MCF 10A (cell line): Measurements from ENCODE around the gene WT1. TPM values are rescaled to one million over a fixed set of nuclear protein-coding genes. Genes with fewer than 3 reads are reported as not detected.

Source experiments
- BruUV-seq: library from RNA; stranded (reverse); fragments of 400-500 nt; replicated peaks from 2 replicates; lab custom pipeline; 2021; lab: Mats Ljungman, UMichigan
- CTCF ChIA-PET: fragments of 300-600 bp; sonication (Branson Sonifier 250); formaldehyde crosslinking; extraction: SDS; loops from one replicate; lab custom pipeline; 2021; ENCODE audit warnings: antibody characterized with exemption, inconsistent platforms; lab: Yijun Ruan, JAX
- POLR2A ChIA-PET: fragments of 300-600, 350-650 bp; sonication (Branson Sonifier 250); formaldehyde crosslinking; extraction: SDS; loops from one replicate; lab custom pipeline; 2020; ENCODE audit warnings: antibody characterized with exemption, inconsistent platforms; lab: Yijun Ruan, JAX
- DNase-seq: peaks from one replicate; pipeline ENCODE4 v3.0.0-alpha.2; 2018; ENCODE audit not compliant: unreplicated experiment
- H3K27ac Mint-ChIP-seq: one replicate; pipeline ENCODE4 v1.8.0; 2022; ENCODE audit warnings: mild to moderate bottlenecking, low read depth, mixed read lengths; ENCODE audit not compliant: unreplicated experiment
- H3K27me3 Mint-ChIP-seq: one replicate; pipeline ENCODE4 v1.8.0; 2022; ENCODE audit warnings: mixed read lengths; ENCODE audit not compliant: insufficient read depth, unreplicated experiment
- H3K36me3 Mint-ChIP-seq: one replicate; pipeline ENCODE4 v1.8.0; 2022; ENCODE audit warnings: mild to moderate bottlenecking, moderate library complexity, mixed read lengths; ENCODE audit not compliant: insufficient read depth, unreplicated experiment
- H3K4me1 Mint-ChIP-seq: one replicate; pipeline ENCODE4 v1.8.0; 2022; ENCODE audit warnings: mixed read lengths; ENCODE audit not compliant: insufficient read depth, unreplicated experiment
- H3K4me3 Mint-ChIP-seq: one replicate; pipeline ENCODE4 v1.8.0; 2022; ENCODE audit warnings: mild to moderate bottlenecking, moderate library complexity, mixed read lengths; ENCODE audit not compliant: unreplicated experiment
- H3K9me3 Mint-ChIP-seq: one replicate; pipeline ENCODE4 v1.8.0; 2022; ENCODE audit warnings: mixed read lengths; ENCODE audit not compliant: unreplicated experiment
- CTCF ChIP-seq: fragments of 200-600 bp; IDR thresholded peaks from one replicate; pipeline ENCODE4 v1.8.0; 2022; ENCODE audit warnings: antibody characterized with exemption, mild to moderate bottlenecking; ENCODE audit not compliant: unreplicated experiment
- intact Hi-C: fragments of 100-400 bp; cut with micrococcal nuclease; formaldehyde crosslinking; loops from 2 replicates; pipeline ENCODE4 v1.14.1; 2022
- total RNA-seq: library from RNA; stranded (reverse); gene quantifications from 2 replicates; pipeline ENCODE4 v1.2.3, GENCODE V29; 2022

Gene WT1
- total RNA-seq, 1 experiment from 2014 or later, result 0.61 TPM

- H3K4me1 Mint-ChIP-seq, result no peaks in the 10 kb centered on the region
- no peaks in the 10 kb centered on the region for H3K27me3 Mint-ChIP-seq
- H3K27ac Mint-ChIP-seq, result no peak overlapping the region
- no peaks in the 10 kb centered on the region for H3K9me3 Mint-ChIP-seq
- H3K36me3 Mint-ChIP-seq, result no peaks in the 10 kb centered on the region
- BruUV-seq, result no TSS peak
- intact Hi-C loops, result no loop called here
- ChIA-PET POLR2A (interaction anchor here (0.6 kb wide), 1 partner anchor 496 kb away, joined by 3 read pairs; the partner anchor contains the start of gene QSER1), CTCF (interaction anchor here (1.7 kb wide), 1 partner anchor 11 kb away, joined by 6 read pairs; no protein-coding TSS in a partner anchor)
- no peak overlapping the region for H3K4me3 Mint-ChIP-seq
- no peak for DNase-seq
- TF ChIP-seq CTCF, result no peak
Observed at GRCh38 chr11:32396991-32397390, 38.3 kb downstream of the WT1 start.

- no peak for TF ChIP-seq CTCF
- Mint-ChIP-seq H3K36me3 (no peaks in the 10 kb centered on the region), H3K27ac (no peak overlapping the region), H3K27me3 (no peaks in the 10 kb centered on the region), H3K4me3 (no peak overlapping the region), H3K4me1 (no peaks in the 10 kb centered on the region), H3K9me3 (no peaks in the 10 kb centered on the region)
- BruUV-seq, result no TSS peak
- POLR2A ChIA-PET, result no interaction called here
- intact Hi-C loops, result no loop called here
- no peak for DNase-seq
- CTCF ChIA-PET, result interaction anchor here (1.7 kb wide), 1 partner anchor 11 kb away, joined by 6 read pairs; no protein-coding TSS in a partner anchor
Observed at GRCh38 chr11:32396331-32396730, 39.0 kb downstream of the WT1 start.

- POLR2A ChIA-PET, result no interaction called here
- no TSS peak for BruUV-seq
- no peak for TF ChIP-seq CTCF
- intact Hi-C loops, result no loop called here
- no peaks in the 10 kb centered on the region for H3K4me1 Mint-ChIP-seq
- no peaks in the 10 kb centered on the region for H3K27me3 Mint-ChIP-seq
- no peaks in the 10 kb centered on the region for H3K36me3 Mint-ChIP-seq
- H3K27ac Mint-ChIP-seq, result no peak overlapping the region
- H3K4me3 Mint-ChIP-seq, result no peak overlapping the region
- no peak for DNase-seq
- CTCF ChIA-PET, result interaction anchor here (0.6 to 1.0 kb wide), 3 partner anchors 10 to 134 kb away, joined by 3 to 7 read pairs (median 3); no protein-coding TSS in a partner anchor
- no peaks in the 10 kb centered on the region for H3K9me3 Mint-ChIP-seq
Observed at GRCh38 chr11:32395127-32395526, 40.2 kb downstream of the WT1 start.

- Mint-ChIP-seq H3K4me1 (no peaks in the 10 kb centered on the region), H3K9me3 (no peaks in the 10 kb centered on the region), H3K27me3 (no peaks in the 10 kb centered on the region), H3K4me3 (no peak overlapping the region), H3K27ac (no peak overlapping the region), H3K36me3 (no peaks in the 10 kb centered on the region)
- ChIA-PET POLR2A (no interaction called here), CTCF (no interaction called here)
- no peak for TF ChIP-seq CTCF
- intact Hi-C loops, result no loop called here
- BruUV-seq, result no TSS peak
- DNase-seq, result no peak
Observed at GRCh38 chr11:32392840-32393239, 42.5 kb downstream of the WT1 start.
